ENCODE measurements around the gene RPS6KL1. TPM values are rescaled to one million over a fixed set of nuclear protein-coding genes. Genes with fewer than 3 reads are reported as not detected.

The RPS6KL1 gene
- 0.33 to 0.92 TPM (median 0.52 TPM) in 5 replicates for total RNA-seq (2022; extraction: Qiagen RNA extraction; ENCODE audit: low read depth)

GRCh38 chr14:74922752-74923401 is at the start of gene RPS6KL1:
Gene RPS6KL1 (minus strand): TSS chr14:74923260. CDS start chr14:74921541, 1,719 bp downstream.

GRCh38 chr14:74955229-74956026 is 32.4 kb upstream of the RPS6KL1 start, which contains the start of gene PGF:
Gene PGF (minus strand): TSS chr14:74955597. CDS start chr14:74955242, 355 bp downstream.

GRCh38 chr14:74881431-74882102 is 41.5 kb downstream of the RPS6KL1 start, which contains the start of gene DLST:
Gene DLST (plus strand): TSS chr14:74881916. CDS start chr14:74881954, 38 bp downstream.

DNA sequence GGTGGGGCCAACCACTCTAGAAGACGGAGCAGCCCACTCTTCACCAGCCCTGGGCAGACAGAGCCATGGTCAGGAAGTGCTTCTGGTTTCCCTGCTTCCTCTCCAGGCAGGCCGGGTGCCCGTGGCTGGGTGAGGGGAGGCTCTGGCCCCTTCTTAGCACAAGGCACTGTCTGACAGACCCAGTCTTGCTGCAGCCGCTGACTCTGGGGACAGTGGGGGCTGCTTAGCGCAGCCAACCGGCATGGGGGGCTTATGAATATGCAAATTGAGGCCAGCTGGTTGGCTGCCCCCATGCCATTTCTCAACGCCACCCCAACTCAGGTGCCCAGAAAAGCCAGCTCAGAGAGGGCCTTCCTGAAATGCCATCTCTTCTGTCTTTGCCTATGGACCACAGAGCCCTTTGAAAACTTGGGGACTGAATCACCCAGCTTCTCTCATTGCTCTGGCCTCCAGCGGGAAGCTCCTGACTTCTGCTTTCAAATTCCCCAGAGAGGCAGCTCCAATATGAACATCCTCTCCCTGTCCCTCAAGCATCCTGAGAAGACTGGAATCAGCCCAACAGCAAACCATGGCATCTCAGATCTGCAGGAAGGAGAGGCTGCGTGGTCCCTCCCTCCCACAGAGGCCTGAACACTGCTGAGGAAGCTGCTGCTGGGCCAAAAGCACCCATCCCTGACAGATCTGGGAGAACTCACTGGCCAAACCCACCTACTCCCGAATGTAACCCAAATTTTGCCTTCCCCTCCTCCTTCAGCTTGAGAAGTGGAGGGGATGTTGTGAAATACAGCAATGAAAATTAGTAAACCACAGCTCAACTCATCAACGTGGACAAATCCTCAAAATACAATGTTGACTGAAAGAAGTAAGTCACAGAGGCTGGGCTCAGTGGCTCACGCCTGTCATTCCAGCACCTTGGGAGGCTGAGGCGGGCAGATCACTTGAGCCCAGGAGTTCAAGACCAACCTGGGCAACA is 46.8 kb downstream of the RPS6KL1 start, which contains the start of gene PROX2:
Gene PROX2 (minus strand): TSS at position 205 of the 973 bp plus-strand sequence. CDS start 12,311 bp downstream, outside the sequence.

Other genes starting within 250 kb of the RPS6KL1 start
- 26.5 to 32.8 TPM (median 28.5 TPM) in 5 replicates for gene AREL1, start 210.2 kb downstream of the RPS6KL1 start, total RNA-seq (2022; extraction: Qiagen RNA extraction; ENCODE audit: low read depth)
- gene FCF1, start 210.1 kb downstream of the RPS6KL1 start, total RNA-seq (2022; extraction: Qiagen RNA extraction; ENCODE audit: low read depth) = 49.9 to 67.2 TPM (median 58.9 TPM) in 5 replicates
- gene YLPM1, start 159.9 kb downstream of the RPS6KL1 start, total RNA-seq (2022; extraction: Qiagen RNA extraction; ENCODE audit: low read depth) = 41.6 to 44.2 TPM (median 43.4 TPM) in 5 replicates
- gene PROX2, start 47.1 kb downstream of the RPS6KL1 start, total RNA-seq (2022; extraction: Qiagen RNA extraction; ENCODE audit: low read depth) = not detected in 5 replicates
- gene DLST, start 41.3 kb downstream of the RPS6KL1 start, total RNA-seq (2022; extraction: Qiagen RNA extraction; ENCODE audit: low read depth) = 91.1 to 99.9 TPM (median 96.7 TPM) in 5 replicates
- 2.3 to 3.9 TPM (median 3.5 TPM) in 5 replicates for gene PGF, start 32.3 kb upstream of the RPS6KL1 start, total RNA-seq (2022; extraction: Qiagen RNA extraction; ENCODE audit: low read depth)
- 77.5 to 83.7 TPM (median 78.2 TPM) in 5 replicates for gene EIF2B2, start 79.7 kb upstream of the RPS6KL1 start, total RNA-seq (2022; extraction: Qiagen RNA extraction; ENCODE audit: low read depth)
- 15.2 to 20.4 TPM (median 18.3 TPM) in 5 replicates for gene MLH3, start 128.2 kb upstream of the RPS6KL1 start, total RNA-seq (2022; extraction: Qiagen RNA extraction; ENCODE audit: low read depth)
- gene ACYP1, start 140.8 kb upstream of the RPS6KL1 start, total RNA-seq (2022; extraction: Qiagen RNA extraction; ENCODE audit: low read depth) = 22.5 to 29.6 TPM (median 25.5 TPM) in 5 replicates
- 2.8 to 4.1 TPM (median 3.5 TPM) in 5 replicates for gene ZC2HC1C, start 146.4 kb upstream of the RPS6KL1 start, total RNA-seq (2022; extraction: Qiagen RNA extraction; ENCODE audit: low read depth)
- 27.8 to 40.0 TPM (median 37.4 TPM) in 5 replicates for gene NEK9, start 203.8 kb upstream of the RPS6KL1 start, total RNA-seq (2022; extraction: Qiagen RNA extraction; ENCODE audit: low read depth)

All from A549 treated with DMSO at 1 μM for 4 hours (cell line).